ENCODE data around the gene XPA.

DNA sequence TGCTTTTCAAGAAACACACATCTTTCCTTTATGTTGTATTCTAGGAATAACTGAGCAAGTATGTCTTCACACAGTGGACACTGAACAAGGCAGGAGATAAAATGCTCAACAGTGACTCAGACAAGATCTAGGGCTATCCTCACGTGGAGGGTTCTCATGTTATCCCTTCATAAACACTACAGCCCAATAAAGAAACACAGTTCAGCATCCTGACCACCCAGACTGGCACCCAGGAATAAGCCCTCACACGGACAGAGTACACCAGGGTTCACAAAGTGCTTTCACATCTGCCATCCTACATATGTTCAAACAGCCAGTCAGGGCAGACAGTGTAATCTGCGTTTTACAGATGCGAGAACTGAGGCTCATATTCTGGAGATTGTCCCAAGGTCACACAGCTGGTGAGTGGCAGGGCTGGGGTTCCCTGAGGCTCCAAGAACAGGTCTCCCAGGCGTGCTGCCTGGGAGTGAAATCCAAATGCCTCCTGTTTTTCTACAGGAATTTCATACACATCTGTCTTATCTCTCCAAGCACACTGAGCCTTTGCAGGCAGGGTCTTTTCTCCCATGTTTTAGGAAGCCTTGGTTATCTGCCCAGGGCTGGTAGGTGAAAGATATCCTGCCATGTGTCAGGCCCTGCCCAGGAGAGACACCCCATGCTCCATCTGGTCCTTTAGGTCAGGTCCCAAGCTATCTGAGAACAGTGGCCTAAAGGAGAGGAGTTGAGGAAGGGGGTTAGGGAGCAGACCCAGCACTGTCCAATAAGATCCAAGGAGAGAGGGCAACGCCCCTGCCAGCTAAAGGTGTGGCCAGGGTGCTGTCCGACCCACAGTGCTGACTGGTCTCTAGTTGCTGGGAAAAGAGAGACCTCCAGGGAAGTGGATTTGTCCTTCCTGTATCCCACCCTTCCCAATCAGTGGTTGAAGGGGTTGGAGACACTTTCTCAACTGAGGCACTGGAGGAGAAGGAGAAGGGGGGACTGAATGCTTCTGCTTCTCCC, 47.9 kb upstream of the XPA start:
- TF ChIP-seq, protein P1, sequence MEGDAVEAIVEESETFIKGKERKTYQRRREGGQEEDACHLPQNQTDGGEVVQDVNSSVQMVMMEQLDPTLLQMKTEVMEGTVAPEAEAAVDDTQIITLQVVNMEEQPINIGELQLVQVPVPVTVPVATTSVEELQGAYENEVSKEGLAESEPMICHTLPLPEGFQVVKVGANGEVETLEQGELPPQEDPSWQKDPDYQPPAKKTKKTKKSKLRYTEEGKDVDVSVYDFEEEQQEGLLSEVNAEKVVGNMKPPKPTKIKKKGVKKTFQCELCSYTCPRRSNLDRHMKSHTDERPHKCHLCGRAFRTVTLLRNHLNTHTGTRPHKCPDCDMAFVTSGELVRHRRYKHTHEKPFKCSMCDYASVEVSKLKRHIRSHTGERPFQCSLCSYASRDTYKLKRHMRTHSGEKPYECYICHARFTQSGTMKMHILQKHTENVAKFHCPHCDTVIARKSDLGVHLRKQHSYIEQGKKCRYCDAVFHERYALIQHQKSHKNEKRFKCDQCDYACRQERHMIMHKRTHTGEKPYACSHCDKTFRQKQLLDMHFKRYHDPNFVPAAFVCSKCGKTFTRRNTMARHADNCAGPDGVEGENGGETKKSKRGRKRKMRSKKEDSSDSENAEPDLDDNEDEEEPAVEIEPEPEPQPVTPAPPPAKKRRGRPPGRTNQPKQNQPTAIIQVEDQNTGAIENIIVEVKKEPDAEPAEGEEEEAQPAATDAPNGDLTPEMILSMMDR (IDR thresholded peaks at IDR 0.05; ENCODE audit: low read length) = no peak
- TF ChIP-seq EZH2 (optimal IDR thresholded peaks at IDR 0.05; ENCODE audit: low read depth, low read length) = no peak
